Lower leg skin (tissue), 4 donors: ENCODE data around the gene RPAP2. TPM values are rescaled to one million over a fixed set of nuclear protein-coding genes. Genes with fewer than 3 reads are reported as not detected.

Experiments used
- DNase-seq, 2 donors: peaks; one replicate each; pipeline ENCODE4 v3.0.0-alpha.2; 2019; ENCODE audit warnings: low spot score in 2 of 2
- H3K4me3 ChIP-seq: fragments of 200-600 bp; sonication (generic); 2 replicates; pipeline ENCODE4 v1.5.1; 2017; ENCODE audit warnings: mild to moderate bottlenecking, low read depth; ENCODE audit not compliant: poor library complexity, severe bottlenecking
- CTCF ChIP-seq, 3 donors: fragments of 450-650 bp; IDR thresholded peaks; one replicate each; pipeline ENCODE4 v1.5.1; 2016; ENCODE audit warnings: antibody characterized with exemption in 3 of 3, mild to moderate bottlenecking in 3 of 3, moderate library complexity in 2 of 3
- POLR2A ChIP-seq, 2 donors: fragments of 450-650 bp; IDR thresholded peaks; one replicate each; pipeline ENCODE4 v1.6.1; 2016 to 2017; ENCODE audit warnings: antibody characterized with exemption in 2 of 2, mild to moderate bottlenecking in 1 of 2, moderate library complexity in 1 of 2
- WGBS, 2 donors: methylation state at CpG; one replicate each; pipeline ENCODE4 v1.1.5; 2018; 5-methylcytosine and 5-hydroxymethylcytosine counted together
- intact Hi-C: fragments of 100-400 bp; cut with DNase I; formaldehyde crosslinking; loops from one replicate; pipeline ENCODE4 v1.15.0; 2023; ENCODE audit warnings: low total_unique reads
- total RNA-seq, 4 donors: library from RNA; depleted of rRNA; stranded (reverse); fragments of >200 nt; gene quantifications; one replicate each; pipeline ENCODE4 v1.1.0, GENCODE V29; 2016

Gene RPAP2
- total RNA-seq, 4 donors from 2014 or later: 9.0 to 14.5 (median 9.3) TPM

- 39 to 45% methylated on average over 11 of the region's 11 CpGs for WGBS, 2 donors
- intact Hi-C loops: loop anchor here (5.0 kb wide), 1 partner anchor 1017 kb away; no protein-coding TSS in a partner anchor
- no peak for TF ChIP-seq CTCF (IDR thresholded peaks at IDR 0.05)
- no peak for TF ChIP-seq POLR2A (IDR thresholded peaks at IDR 0.05)
- peak overlapping the region; percentile 77 for H3K4me3 ChIP-seq
- no peak for DNase-seq
These were observed 755 bp downstream of the RPAP2 start for GRCh38 chr1:92299477-92300150.

GRCh38 chr1:92301021-92301420 lies 2.2 kb downstream of the RPAP2 start:
- intact Hi-C loops: no loop called here
- TF ChIP-seq CTCF (IDR thresholded peaks at IDR 0.05) (no peak), POLR2A (IDR thresholded peaks at IDR 0.05) (no peak)
- 88 to 94% methylated on average over 5 of the region's 5 CpGs for WGBS, 2 donors
- no peak overlapping the region for H3K4me3 ChIP-seq
- no peak for DNase-seq

- intact Hi-C loops: no loop called here
- TF ChIP-seq CTCF (IDR thresholded peaks at IDR 0.05): no peak
- TF ChIP-seq POLR2A (IDR thresholded peaks at IDR 0.05): no peak
- no peak for DNase-seq
- H3K4me3 ChIP-seq: no peak overlapping the region
These were observed 7.2 kb downstream of the RPAP2 start for GRCh38 chr1:92306020-92306419.

- WGBS, 2 donors: 74 to 79% methylated on average over 4 of the region's 4 CpGs
- TF ChIP-seq CTCF (IDR thresholded peaks at IDR 0.05) (no peak), POLR2A (IDR thresholded peaks at IDR 0.05) (no peak)
- H3K4me3 ChIP-seq: no peak overlapping the region
- DNase-seq: no peak
- intact Hi-C loops: no loop called here
These were observed 9.1 kb downstream of the RPAP2 start for GRCh38 chr1:92307980-92308379.

GRCh38 chr1:92310185-92310597 lies 11.3 kb downstream of the RPAP2 start:
- DNase-seq: no peak

More at GRCh38 chr1:92310185-92310597, 11.3 kb downstream of the RPAP2 start:
- intact Hi-C loops: no loop called here
- no peak for TF ChIP-seq CTCF (IDR thresholded peaks at IDR 0.05)
- TF ChIP-seq POLR2A (IDR thresholded peaks at IDR 0.05): no peak
- H3K4me3 ChIP-seq: no peak overlapping the region
